Heart left ventricle (tissue), 16 donors: ENCODE data around the gene GUCY2D. TPM values are rescaled to one million over a fixed set of nuclear protein-coding genes. Genes with fewer than 3 reads are reported as not detected.

Experiments
- ATAC-seq, 4 donors: fragments of 200-7000 bp; cut with Tn5 transposase; one replicate each; pipeline ENCODE4 v1.9.1; 2020 to 2022; ENCODE audit warnings: moderate library complexity in 4 of 4, mild to moderate bottlenecking in 3 of 4, moderate number of reproducible peaks in 1 of 4
- DNase-seq, 5 donors: peaks; one replicate each; pipeline ENCODE4 v3.0.0-alpha.2; 2020
- H3K27ac ChIP-seq, 12 donors: fragments of 200-600 bp; sonication (generic) in 4 of 12; one replicate each; pipeline versions ENCODE4 v1.5.0 to v1.8.0; 2016 to 2022; ENCODE audit warnings: mild to moderate bottlenecking in 2 of 12
- H3K27me3 ChIP-seq, 9 donors: fragments of 200-600 bp; sonication (generic) in 2 of 9; one replicate each; pipeline versions ENCODE4 v1.5.1 to v1.8.0; 2016 to 2022; ENCODE audit warnings: mild to moderate bottlenecking in 3 of 9
- H3K36me3 ChIP-seq, 9 donors: fragments of 200-600 bp; sonication (generic) in 2 of 9; one replicate each; pipeline versions ENCODE4 v1.5.0 to v1.8.0; 2018 to 2022; ENCODE audit warnings: mild to moderate bottlenecking in 2 of 9
- H3K4me1 ChIP-seq, 12 donors: fragments of 200-600 bp; sonication (generic) in 4 of 12; one replicate each; pipeline versions ENCODE4 v1.5.0 to v1.8.0; 2016 to 2022; ENCODE audit warnings: mild to moderate bottlenecking in 3 of 12
- H3K4me3 ChIP-seq, 12 donors: fragments of 200-600 bp; sonication (generic) in 4 of 12; one replicate each; pipeline versions ENCODE4 v1.5.0 to v1.8.0; 2017 to 2022; ENCODE audit warnings: mild to moderate bottlenecking in 9 of 12, moderate library complexity in 4 of 12
- H3K9me3 ChIP-seq, 12 donors: fragments of 200-600 bp; sonication (generic) in 4 of 12; one replicate each; pipeline versions ENCODE4 v1.5.0 to v1.8.0; 2016 to 2022; ENCODE audit warnings: mild to moderate bottlenecking in 1 of 12
- POLR2A ChIP-seq, 2 donors: fragments of 450-650 bp; IDR thresholded peaks; one replicate each; pipeline ENCODE4 v1.6.1; 2017; ENCODE audit warnings: antibody characterized with exemption in 2 of 2, mild to moderate bottlenecking in 2 of 2, moderate library complexity in 2 of 2
- WGBS, 4 donors: extraction: QIAGEN DNeasy Blood & Tissue Kit in 2 of 4; methylation state at CpG; one replicate each; pipeline versions ENCODE4 v1.1.5 to v1.1.7; 2013 to 2018; 5-methylcytosine and 5-hydroxymethylcytosine counted together
- intact Hi-C, 10 donors: fragments of 100-400 bp; cut with DNase I; formaldehyde crosslinking; loops; one replicate each; pipeline versions ENCODE4 v1.11.1 to v1.14.2; 2022
- polyA plus RNA-seq, 2 donors: library from polyadenylated mRNA; stranded (reverse); fragments of 200-250 nt; gene quantifications; one replicate each; pipeline ENCODE4 v1.2.3, GENCODE V29; 2013
- total RNA-seq, 9 donors: library from RNA; depleted of rRNA in 2 of 9; stranded (reverse); fragments of >200 nt in 2 of 9; fragmentation: NEBNext Ultra II Directional in 3 of 9; extraction: Animal tissue kit (Norgen Biotek cat#: 25700) in 3 of 9; gene quantifications; one replicate each; pipeline versions ENCODE4 v1.1.0 to v1.2.4, GENCODE V29; 2016 to 2023
- TF ChIP-seq, protein P1 (sequence below), 12 donors: fragments of 200-600 bp; sonication (generic) in 4 of 12; IDR thresholded peaks; one replicate each; pipeline versions ENCODE4 v1.5.0 to v1.8.0; 2018 to 2022; ENCODE audit warnings: antibody characterized with exemption in 12 of 12, mild to moderate bottlenecking in 5 of 12
- donor health status: ischemic (EF 13 %, LVEDD 7.1; RV severe dilation, severe dysfunction).
- donor health status: healthy with polysubstance abuse.
- donor health status: DM: no; HTN: yes; CAD: no.
- donor health status: DM: no; HTN: no; CAD: no.
- donor health status: ischemic (EF 25% LVEDD 6.9; RV normal size, moderate dysfunction).
- donor health status: ischemic (EF 25% LVEDD 5.7; RV mildly dilated, moderate dysfunction).
- donor health status: healthy.
- donor health status: DM: yes; HTN: yes; CAD: no.
- donor health status: ischemic (EF 35%, LVEDD 5.7; RV mildly dilated, moderate dysfunction).
- donor health status: nonischemic (EF 11% LVEDD 7.7; RV severe dilation, severe dysfunction).
- donor health status: DM: yes; HTN: yes; CAD: no.
- donor health status: PGD.
- donor health status: ischemic (EF 29% LVEDD 5.4; RV normal size, mild dysfunction).
- donor health status: nonischemic (EF 23%, LVEDD 6.1; RV moderate dilation, normal function).

GUCY2D gene
- total and polyA plus RNA-seq, 11 donors = 0.04 TPM; not detected in 10

DNA sequence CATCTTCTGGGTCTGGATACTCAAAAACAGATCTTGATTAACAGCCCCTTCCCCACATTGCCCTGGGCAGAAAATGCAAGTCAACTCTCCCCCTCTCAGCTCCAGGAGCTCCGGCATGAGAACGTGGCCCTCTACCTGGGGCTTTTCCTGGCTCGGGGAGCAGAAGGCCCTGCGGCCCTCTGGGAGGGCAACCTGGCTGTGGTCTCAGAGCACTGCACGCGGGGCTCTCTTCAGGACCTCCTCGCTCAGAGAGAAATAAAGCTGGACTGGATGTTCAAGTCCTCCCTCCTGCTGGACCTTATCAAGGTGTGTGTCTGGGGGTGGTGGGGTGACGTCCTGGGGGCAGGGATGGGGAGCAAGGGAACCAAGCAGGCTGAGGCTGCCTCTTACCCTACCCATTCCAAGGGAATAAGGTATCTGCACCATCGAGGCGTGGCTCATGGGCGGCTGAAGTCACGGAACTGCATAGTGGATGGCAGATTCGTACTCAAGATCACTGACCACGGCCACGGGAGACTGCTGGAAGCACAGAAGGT lies 9.7 kb downstream of the GUCY2D start:
- Histone ChIP-seq H3K4me3 (no peak overlapping the region), H3K36me3 (no peaks in the 10 kb centered on the region), H3K27me3 (peaks cover 0 to 14% (median 10%) of the 10 kb centered on the region in 9 donors), H3K4me1 (peaks cover 0 to 15% (median 14%) of the 10 kb centered on the region in 12 donors), H3K27ac (no peak overlapping the region), H3K9me3 (no peaks in the 10 kb centered on the region)
- no peak for ATAC-seq
- intact Hi-C loops = no loop called here
- no peak for TF ChIP-seq POLR2A (IDR thresholded peaks at IDR 0.05)
- TF ChIP-seq, protein P1, sequence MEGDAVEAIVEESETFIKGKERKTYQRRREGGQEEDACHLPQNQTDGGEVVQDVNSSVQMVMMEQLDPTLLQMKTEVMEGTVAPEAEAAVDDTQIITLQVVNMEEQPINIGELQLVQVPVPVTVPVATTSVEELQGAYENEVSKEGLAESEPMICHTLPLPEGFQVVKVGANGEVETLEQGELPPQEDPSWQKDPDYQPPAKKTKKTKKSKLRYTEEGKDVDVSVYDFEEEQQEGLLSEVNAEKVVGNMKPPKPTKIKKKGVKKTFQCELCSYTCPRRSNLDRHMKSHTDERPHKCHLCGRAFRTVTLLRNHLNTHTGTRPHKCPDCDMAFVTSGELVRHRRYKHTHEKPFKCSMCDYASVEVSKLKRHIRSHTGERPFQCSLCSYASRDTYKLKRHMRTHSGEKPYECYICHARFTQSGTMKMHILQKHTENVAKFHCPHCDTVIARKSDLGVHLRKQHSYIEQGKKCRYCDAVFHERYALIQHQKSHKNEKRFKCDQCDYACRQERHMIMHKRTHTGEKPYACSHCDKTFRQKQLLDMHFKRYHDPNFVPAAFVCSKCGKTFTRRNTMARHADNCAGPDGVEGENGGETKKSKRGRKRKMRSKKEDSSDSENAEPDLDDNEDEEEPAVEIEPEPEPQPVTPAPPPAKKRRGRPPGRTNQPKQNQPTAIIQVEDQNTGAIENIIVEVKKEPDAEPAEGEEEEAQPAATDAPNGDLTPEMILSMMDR (IDR thresholded peaks at IDR 0.05) = no peak
- 87 to 92% (median 90%) methylated on average over 15 of the region's 15 CpGs for WGBS, 4 donors
- DNase-seq = no peak

DNA sequence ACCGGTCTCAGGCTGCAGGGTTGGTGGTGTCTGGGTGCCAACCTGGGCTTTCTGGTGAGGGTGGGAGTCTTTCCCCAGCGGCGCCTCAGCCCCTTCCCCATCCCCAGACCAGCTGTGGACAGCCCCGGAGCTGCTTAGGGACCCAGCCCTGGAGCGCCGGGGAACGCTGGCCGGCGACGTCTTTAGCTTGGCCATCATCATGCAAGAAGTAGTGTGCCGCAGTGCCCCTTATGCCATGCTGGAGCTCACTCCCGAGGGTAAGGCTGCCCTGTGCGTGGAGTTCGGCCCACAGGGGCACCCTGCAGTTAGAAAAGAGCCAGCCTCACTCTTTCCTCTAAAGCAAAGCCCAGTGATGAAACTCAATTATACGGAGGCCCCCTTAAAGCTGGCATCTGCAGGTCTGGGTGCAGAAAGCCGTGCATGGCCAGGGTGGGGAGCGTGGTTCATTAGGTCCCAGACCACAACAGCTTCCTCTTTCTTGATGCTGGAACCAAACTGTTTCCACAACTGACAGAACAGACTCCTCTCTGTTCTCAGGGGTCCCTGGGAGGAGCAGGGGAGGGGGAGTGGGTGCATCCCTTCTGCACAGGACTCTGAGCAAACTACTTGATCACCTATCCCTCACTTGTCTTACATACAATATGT lies 10.7 kb downstream of the GUCY2D start:
- no peak for DNase-seq
- ATAC-seq = no peak
- Histone ChIP-seq H3K4me3 (no peak overlapping the region), H3K27me3 (peaks cover 0 to 14% (median 10%) of the 10 kb centered on the region in 9 donors), H3K27ac (no peak overlapping the region), H3K9me3 (no peaks in the 10 kb centered on the region), H3K36me3 (no peaks in the 10 kb centered on the region), H3K4me1 (peaks cover 0 to 24% (median 14%) of the 10 kb centered on the region in 12 donors)
- TF ChIP-seq, protein P1 (IDR thresholded peaks at IDR 0.05) = no peak
- TF ChIP-seq POLR2A (IDR thresholded peaks at IDR 0.05) = no peak
- intact Hi-C loops = no loop called here
- WGBS, 4 donors = 84 to 88% (median 88%) methylated on average over 3 to 17 of the region's 17 CpGs

DNA sequence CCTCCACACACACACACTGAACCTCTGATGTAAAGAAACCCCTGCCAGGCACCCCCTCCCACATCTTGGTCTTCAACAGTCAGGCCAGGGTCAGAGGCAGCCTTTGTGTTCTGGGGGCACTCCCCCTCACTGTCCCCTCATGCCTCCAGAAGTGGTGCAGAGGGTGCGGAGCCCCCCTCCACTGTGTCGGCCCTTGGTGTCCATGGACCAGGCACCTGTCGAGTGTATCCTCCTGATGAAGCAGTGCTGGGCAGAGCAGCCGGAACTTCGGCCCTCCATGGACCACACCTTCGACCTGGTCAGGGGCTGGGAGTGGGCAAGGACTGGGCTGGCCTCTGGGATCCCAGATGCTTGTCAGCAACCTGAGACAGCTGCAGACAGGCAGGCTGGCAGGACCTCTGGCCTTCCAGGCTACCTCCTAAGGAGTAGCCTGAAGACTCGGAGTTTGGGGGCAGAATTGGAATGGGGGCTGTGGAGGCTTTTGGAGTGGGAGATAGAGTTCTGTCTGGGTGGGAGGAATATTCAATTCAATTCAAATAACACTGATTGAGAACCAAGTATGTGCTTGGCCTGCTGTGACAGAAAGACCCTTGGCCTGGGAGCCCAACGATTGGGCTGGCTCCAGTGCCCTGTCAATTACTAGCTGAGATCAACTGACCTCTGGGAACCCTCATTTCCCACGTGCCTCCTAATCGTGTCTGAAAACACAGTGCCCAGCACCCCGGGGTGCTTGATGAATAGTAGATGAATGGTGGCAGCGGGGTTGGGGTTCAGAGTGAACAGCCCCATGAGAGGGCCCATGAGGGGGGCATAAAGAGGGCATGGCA lies 11.5 kb downstream of the GUCY2D start:
- no peak overlapping the region for H3K4me3 ChIP-seq
- H3K36me3 ChIP-seq = no peaks in the 10 kb centered on the region
- H3K4me1 ChIP-seq = peaks cover 0 to 27% (median 14%) of the 10 kb centered on the region in 12 donors
- H3K27ac ChIP-seq = no peak overlapping the region
- WGBS, 4 donors = 87 to 93% (median 89%) methylated on average over 9 to 12 of the region's 12 CpGs
- H3K9me3 ChIP-seq = no peaks in the 10 kb centered on the region
- H3K27me3 ChIP-seq = peaks cover 0 to 14% (median 10%) of the 10 kb centered on the region in 9 donors
- DNase-seq (no peak), ATAC-seq (no peak)
- TF ChIP-seq POLR2A (IDR thresholded peaks at IDR 0.05) = no peak
- TF ChIP-seq, protein P1 (IDR thresholded peaks at IDR 0.05) = no peak
- intact Hi-C loops = no loop called here

DNA sequence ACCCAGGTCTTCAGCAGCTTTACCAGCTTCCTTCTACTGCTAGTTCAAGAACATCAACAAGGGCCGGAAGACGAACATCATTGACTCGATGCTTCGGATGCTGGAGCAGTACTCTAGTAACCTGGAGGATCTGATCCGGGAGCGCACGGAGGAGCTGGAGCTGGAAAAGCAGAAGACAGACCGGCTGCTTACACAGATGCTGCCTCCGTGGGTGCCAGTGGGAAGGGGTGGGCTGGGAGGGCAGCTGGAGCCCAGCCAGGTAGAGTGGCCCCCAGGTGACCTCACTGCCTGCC lies 12.1 kb downstream of the GUCY2D start:
- Histone ChIP-seq H3K4me1 (peaks cover 0 to 33% (median 14%) of the 10 kb centered on the region in 12 donors), H3K9me3 (no peaks in the 10 kb centered on the region), H3K36me3 (no peaks in the 10 kb centered on the region), H3K4me3 (no peak overlapping the region), H3K27me3 (peaks cover 0 to 14% (median 10%) of the 10 kb centered on the region in 9 donors), H3K27ac (no peak overlapping the region)
- no peak for DNase-seq
- no peak for ATAC-seq
- TF ChIP-seq POLR2A (IDR thresholded peaks at IDR 0.05) = no peak
- TF ChIP-seq, protein P1 (IDR thresholded peaks at IDR 0.05) = no peak
- 94 to 98% (median 95%) methylated on average over 8 to 9 of the region's 9 CpGs for WGBS, 4 donors
- intact Hi-C loops = no loop called here
